DND-41 (cell line): ENCODE measurements around the gene HSF4.

Source experiments
- EZH2 ChIP-seq: IDR thresholded peaks from 3 replicates; pipeline ENCODE4 v1.6.1; 2012; ENCODE audit warnings: borderline replicate concordance, low read depth, mild to moderate bottlenecking, moderate library complexity, low read length, inconsistent platforms; ENCODE audit not compliant: severe bottlenecking
- TF ChIP-seq, protein P1 (sequence below): IDR thresholded peaks from 2 replicates; pipeline ENCODE4 v1.5.1; 2012; ENCODE audit warnings: borderline replicate concordance, low read length, moderate library complexity, mild to moderate bottlenecking; ENCODE audit not compliant: poor library complexity, severe bottlenecking; ENCODE audit errors: extremely low read depth

- TF ChIP-seq, protein P1, sequence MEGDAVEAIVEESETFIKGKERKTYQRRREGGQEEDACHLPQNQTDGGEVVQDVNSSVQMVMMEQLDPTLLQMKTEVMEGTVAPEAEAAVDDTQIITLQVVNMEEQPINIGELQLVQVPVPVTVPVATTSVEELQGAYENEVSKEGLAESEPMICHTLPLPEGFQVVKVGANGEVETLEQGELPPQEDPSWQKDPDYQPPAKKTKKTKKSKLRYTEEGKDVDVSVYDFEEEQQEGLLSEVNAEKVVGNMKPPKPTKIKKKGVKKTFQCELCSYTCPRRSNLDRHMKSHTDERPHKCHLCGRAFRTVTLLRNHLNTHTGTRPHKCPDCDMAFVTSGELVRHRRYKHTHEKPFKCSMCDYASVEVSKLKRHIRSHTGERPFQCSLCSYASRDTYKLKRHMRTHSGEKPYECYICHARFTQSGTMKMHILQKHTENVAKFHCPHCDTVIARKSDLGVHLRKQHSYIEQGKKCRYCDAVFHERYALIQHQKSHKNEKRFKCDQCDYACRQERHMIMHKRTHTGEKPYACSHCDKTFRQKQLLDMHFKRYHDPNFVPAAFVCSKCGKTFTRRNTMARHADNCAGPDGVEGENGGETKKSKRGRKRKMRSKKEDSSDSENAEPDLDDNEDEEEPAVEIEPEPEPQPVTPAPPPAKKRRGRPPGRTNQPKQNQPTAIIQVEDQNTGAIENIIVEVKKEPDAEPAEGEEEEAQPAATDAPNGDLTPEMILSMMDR, result no peak
- TF ChIP-seq EZH2, result no peak
These were observed 16.3 kb upstream of the HSF4 start for GRCh38 chr16:67148221-67148620.
